HepG2 (cell line): ENCODE results near the gene NFE2. TPM values are rescaled to one million over a fixed set of nuclear protein-coding genes. Genes with fewer than 3 reads are reported as not detected.
A peak's percentile ranks its signal among the peaks of the same experiment; 100 is the strongest.

Source experiments
- ATRX ChIP-seq: sonication (generic); formaldehyde crosslinking; IDR thresholded peaks from 2 replicates; pipeline ENCODE4 v1.4.0; 2020; ENCODE audit warnings: missing genetic modification reagents, borderline replicate concordance
- BORCS8-MEF2B ChIP-seq: sonication (generic); formaldehyde crosslinking; IDR thresholded peaks from 2 replicates; pipeline ENCODE4 v1.8.0; 2022; ENCODE audit warnings: mild to moderate bottlenecking, missing genetic modification reagents
- BRD4 ChIP-seq: sonication (generic); formaldehyde crosslinking; IDR thresholded peaks from 2 replicates; pipeline ENCODE4 v1.4.0; 2020; ENCODE audit warnings: missing genetic modification reagents
- CREBL2 ChIP-seq: sonication (generic); formaldehyde crosslinking; IDR thresholded peaks from 2 replicates; pipeline ENCODE4 v1.8.1; 2023; ENCODE audit warnings: missing genetic modification reagents, mild to moderate bottlenecking, borderline replicate concordance
- DMAP1 ChIP-seq: IDR thresholded peaks from 2 replicates; pipeline ENCODE4 v1.6.1; 2016
- GFI1 ChIP-seq: sonication (generic); formaldehyde crosslinking; IDR thresholded peaks from 2 replicates; pipeline ENCODE4 v1.5.0; 2020; ENCODE audit warnings: missing genetic modification reagents, mild to moderate bottlenecking, borderline replicate concordance
- ISX ChIP-seq: sonication (generic); formaldehyde crosslinking; conservative IDR thresholded peaks from 2 replicates; pipeline ENCODE4 v1.5.0; 2020; ENCODE audit warnings: missing genetic modification reagents
- LCORL ChIP-seq, 2 experiments: fragments of 450-650 bp in 1 of 2; sonication (generic) in 1 of 2; formaldehyde crosslinking in 1 of 2; IDR thresholded peaks; 2 replicates each; pipeline versions ENCODE4 v1.5.0 to v1.6.1; 2017 to 2020; ENCODE audit warnings: antibody characterized with exemption in 1 of 2, missing genetic modification reagents in 1 of 2
- MAZ ChIP-seq, 2 experiments: sonication (generic) in 1 of 2; formaldehyde crosslinking in 1 of 2; IDR thresholded peaks; 2 replicates each; pipeline versions ENCODE4 v1.5.0 to v1.6.1; 2012 to 2020; ENCODE audit warnings: low read depth in 2 of 2, mild to moderate bottlenecking in 2 of 2, borderline replicate concordance in 1 of 2, improper control_type of control experiment in 1 of 2, low read length in 1 of 2, missing genetic modification reagents in 1 of 2, moderate library complexity in 1 of 2
- PPARG ChIP-seq: conservative IDR thresholded peaks from 2 replicates; pipeline ENCODE4 v1.6.1; 2016; ENCODE audit warnings: missing biosample characterization, missing genetic modification reagents
- RFX3 ChIP-seq: IDR thresholded peaks from 2 replicates; pipeline ENCODE4 v1.6.1; 2016; ENCODE audit warnings: missing biosample characterization, missing genetic modification reagents
- TGIF2 ChIP-seq: IDR thresholded peaks from 2 replicates; pipeline ENCODE4 v1.6.1; 2016; ENCODE audit warnings: control low read depth, missing compliant biosample characterization
- YY1 ChIP-seq: IDR thresholded peaks from 2 replicates; pipeline ENCODE4 v1.6.1; 2011; ENCODE audit warnings: low read length, low read depth, moderate library complexity, mild to moderate bottlenecking; ENCODE audit not compliant: insufficient read depth, insufficient replicate concordance
- ZFX ChIP-seq: sonication (generic); formaldehyde crosslinking; IDR thresholded peaks from 2 replicates; pipeline ENCODE4 v1.4.0; 2020; ENCODE audit warnings: mild to moderate bottlenecking, low read depth, missing genetic modification reagents, moderate library complexity
- ZNF572 ChIP-seq: sonication (generic); formaldehyde crosslinking; IDR thresholded peaks from 2 replicates; pipeline ENCODE4 v1.5.1; 2020; ENCODE audit warnings: mild to moderate bottlenecking, missing genetic modification reagents
- ZNF704 ChIP-seq: sonication (generic); formaldehyde crosslinking; IDR thresholded peaks from 2 replicates; pipeline ENCODE4 v1.8.1; 2023; ENCODE audit warnings: mild to moderate bottlenecking, inconsistent platforms, moderate library complexity, missing genetic modification reagents, borderline replicate concordance
- polyA plus RNA-seq, 8 experiments: library from polyadenylated mRNA; depleted of rRNA in 3 of 8; stranded (reverse) in 7 of 8; unstranded in 1 of 8; fragments of >200 nt; fragmentation: Illumina TruSeq in 4 of 8; extraction: Trizol in 4 of 8; gene quantifications; 2 replicates each; pipeline versions ENCODE4 v1.2.1 to v1.2.3, GENCODE V29; 2011 to 2016; ENCODE audit warnings: low read depth in 4 of 8, missing spikeins in 1 of 8, mixed read lengths in 1 of 8; ENCODE audit not compliant: insufficient read depth in 1 of 8
- total RNA-seq, 5 experiments: library from RNA; depleted of rRNA; stranded (reverse); fragments of >200 nt; fragmentation: Illumina TruSeq; extraction: Trizol; gene quantifications; 2 replicates each; pipeline ENCODE4 v1.2.3, GENCODE V29; 2016; ENCODE audit warnings: low read depth in 1 of 5
- TF ChIP-seq, protein P1 (sequence below): IDR thresholded peaks from 2 replicates; pipeline ENCODE4 v1.4.0; 2020; ENCODE audit warnings: mild to moderate bottlenecking, missing genetic modification reagents
- TF ChIP-seq, protein P2 (sequence below): sonication (generic); formaldehyde crosslinking; IDR thresholded peaks from 2 replicates; pipeline ENCODE4 v1.9.0; 2022; ENCODE audit warnings: low read depth, missing genetic modification reagents
- TF ChIP-seq, protein P3 (sequence below): sonication (generic); formaldehyde crosslinking; IDR thresholded peaks from 2 replicates; pipeline ENCODE4 v1.5.0; 2020; ENCODE audit warnings: missing genetic modification reagents

NFE2 gene
- total and polyA plus RNA-seq, 2 of the 13 experiments (the other 11 are each of a cell fraction or from before 2014, with no cell fraction given), result 4.5 to 7.8 TPM

DNA sequence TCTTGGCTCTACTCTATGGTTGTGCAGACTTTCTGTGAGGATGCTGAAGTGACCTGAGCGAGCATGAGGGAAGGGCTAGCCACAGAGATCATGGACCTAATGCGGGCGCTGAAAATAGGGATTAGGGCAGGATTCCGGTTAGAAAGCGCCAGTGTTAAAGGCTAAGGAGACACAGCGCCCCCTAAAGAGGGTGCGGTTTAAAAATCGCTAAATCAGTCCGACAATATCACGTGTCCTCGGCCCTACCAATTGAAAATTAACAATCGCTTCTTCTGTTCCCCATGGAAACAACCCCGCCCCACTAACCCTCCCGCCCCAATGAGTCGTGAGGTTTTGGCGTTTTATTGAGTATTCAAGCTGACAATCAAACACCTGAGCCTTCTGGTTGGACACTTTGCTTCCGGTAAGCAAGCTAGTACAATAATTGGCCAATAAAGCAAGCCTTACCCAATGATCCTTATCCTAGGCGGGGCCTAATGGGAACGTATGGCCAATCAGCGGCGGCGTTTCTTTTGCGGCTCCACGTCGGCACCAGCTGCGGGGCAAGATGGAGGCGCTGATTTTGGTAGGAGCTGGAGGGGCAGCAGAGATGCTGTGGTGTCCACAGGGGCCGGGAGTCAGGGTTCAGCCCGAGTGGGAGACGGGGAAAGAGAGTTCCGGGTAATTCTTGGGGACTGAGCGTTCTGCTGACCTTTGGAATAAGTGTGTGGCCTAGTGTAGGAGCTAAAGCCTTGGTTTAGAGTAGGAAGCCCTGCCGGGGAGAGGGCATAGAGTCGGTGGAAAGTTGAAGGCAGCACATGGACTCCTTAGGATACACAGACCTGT is 24.0 kb upstream of the NFE2 start, which contains the start of gene COPZ1 (continued):
- peak; percentile 73; the same call in 1 of the 2 replicates for TF ChIP-seq ZNF704 (CRISPR knock-in tag)
- TF ChIP-seq, protein P1, sequence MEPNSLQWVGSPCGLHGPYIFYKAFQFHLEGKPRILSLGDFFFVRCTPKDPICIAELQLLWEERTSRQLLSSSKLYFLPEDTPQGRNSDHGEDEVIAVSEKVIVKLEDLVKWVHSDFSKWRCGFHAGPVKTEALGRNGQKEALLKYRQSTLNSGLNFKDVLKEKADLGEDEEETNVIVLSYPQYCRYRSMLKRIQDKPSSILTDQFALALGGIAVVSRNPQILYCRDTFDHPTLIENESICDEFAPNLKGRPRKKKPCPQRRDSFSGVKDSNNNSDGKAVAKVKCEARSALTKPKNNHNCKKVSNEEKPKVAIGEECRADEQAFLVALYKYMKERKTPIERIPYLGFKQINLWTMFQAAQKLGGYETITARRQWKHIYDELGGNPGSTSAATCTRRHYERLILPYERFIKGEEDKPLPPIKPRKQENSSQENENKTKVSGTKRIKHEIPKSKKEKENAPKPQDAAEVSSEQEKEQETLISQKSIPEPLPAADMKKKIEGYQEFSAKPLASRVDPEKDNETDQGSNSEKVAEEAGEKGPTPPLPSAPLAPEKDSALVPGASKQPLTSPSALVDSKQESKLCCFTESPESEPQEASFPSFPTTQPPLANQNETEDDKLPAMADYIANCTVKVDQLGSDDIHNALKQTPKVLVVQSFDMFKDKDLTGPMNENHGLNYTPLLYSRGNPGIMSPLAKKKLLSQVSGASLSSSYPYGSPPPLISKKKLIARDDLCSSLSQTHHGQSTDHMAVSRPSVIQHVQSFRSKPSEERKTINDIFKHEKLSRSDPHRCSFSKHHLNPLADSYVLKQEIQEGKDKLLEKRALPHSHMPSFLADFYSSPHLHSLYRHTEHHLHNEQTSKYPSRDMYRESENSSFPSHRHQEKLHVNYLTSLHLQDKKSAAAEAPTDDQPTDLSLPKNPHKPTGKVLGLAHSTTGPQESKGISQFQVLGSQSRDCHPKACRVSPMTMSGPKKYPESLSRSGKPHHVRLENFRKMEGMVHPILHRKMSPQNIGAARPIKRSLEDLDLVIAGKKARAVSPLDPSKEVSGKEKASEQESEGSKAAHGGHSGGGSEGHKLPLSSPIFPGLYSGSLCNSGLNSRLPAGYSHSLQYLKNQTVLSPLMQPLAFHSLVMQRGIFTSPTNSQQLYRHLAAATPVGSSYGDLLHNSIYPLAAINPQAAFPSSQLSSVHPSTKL, result no peak
- no peak for TF ChIP-seq ATRX (CRISPR knock-in tag)
- TF ChIP-seq TGIF2, result peak; percentile 30; the same call in 1 of the 2 replicates
- TF ChIP-seq CREBL2, result peak; percentile 39; the same call in 1 of the 2 replicates
- TF ChIP-seq, protein P2, sequence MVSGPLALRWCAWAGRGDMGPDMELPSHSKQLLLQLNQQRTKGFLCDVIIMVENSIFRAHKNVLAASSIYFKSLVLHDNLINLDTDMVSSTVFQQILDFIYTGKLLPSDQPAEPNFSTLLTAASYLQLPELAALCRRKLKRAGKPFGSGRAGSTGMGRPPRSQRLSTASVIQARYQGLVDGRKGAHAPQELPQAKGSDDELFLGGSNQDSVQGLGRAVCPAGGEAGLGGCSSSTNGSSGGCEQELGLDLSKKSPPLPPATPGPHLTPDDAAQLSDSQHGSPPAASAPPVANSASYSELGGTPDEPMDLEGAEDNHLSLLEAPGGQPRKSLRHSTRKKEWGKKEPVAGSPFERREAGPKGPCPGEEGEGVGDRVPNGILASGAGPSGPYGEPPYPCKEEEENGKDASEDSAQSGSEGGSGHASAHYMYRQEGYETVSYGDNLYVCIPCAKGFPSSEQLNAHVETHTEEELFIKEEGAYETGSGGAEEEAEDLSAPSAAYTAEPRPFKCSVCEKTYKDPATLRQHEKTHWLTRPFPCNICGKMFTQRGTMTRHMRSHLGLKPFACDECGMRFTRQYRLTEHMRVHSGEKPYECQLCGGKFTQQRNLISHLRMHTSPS (CRISPR knock-in tag), result no peak
- TF ChIP-seq RFX3 (CRISPR knock-in tag), result peak; percentile 77
- TF ChIP-seq LCORL (IDR thresholded peaks at IDR 0.05), result no peak
- TF ChIP-seq LCORL (CRISPR knock-in tag; IDR thresholded peaks at IDR 0.05), result peak; percentile 45; the same call in 1 of the 2 replicates
- peak; percentile 81; the same call in 1 of the 2 replicates for TF ChIP-seq BRD4 (CRISPR knock-in tag)
- TF ChIP-seq ZFX, result peak; percentile 98
- no peak for TF ChIP-seq ZNF572 (CRISPR knock-in tag)
- TF ChIP-seq ISX (CRISPR knock-in tag), result 0 out of 2 replicates have a peak, but pooled peaks have one; percentile 52
- TF ChIP-seq DMAP1 (CRISPR knock-in tag), result peak; percentile 87; the same call in 1 of the 2 replicates
- TF ChIP-seq BORCS8-MEF2B (CRISPR knock-in tag), result peak; percentile 67
- TF ChIP-seq, protein P3, sequence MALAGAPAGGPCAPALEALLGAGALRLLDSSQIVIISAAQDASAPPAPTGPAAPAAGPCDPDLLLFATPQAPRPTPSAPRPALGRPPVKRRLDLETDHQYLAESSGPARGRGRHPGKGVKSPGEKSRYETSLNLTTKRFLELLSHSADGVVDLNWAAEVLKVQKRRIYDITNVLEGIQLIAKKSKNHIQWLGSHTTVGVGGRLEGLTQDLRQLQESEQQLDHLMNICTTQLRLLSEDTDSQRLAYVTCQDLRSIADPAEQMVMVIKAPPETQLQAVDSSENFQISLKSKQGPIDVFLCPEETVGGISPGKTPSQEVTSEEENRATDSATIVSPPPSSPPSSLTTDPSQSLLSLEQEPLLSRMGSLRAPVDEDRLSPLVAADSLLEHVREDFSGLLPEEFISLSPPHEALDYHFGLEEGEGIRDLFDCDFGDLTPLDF (CRISPR knock-in tag), result peak; percentile 40; the same call in 1 of the 2 replicates
- TF ChIP-seq YY1, result peak; percentile 96
- TF ChIP-seq MAZ (IDR thresholded peaks at IDR 0.05; ENCODE audit: borderline replicate concordance, low read depth, low read length), result 0 out of 2 replicates have a peak, but pooled peaks have one; percentile 24
- peak; percentile 63 for TF ChIP-seq MAZ (CRISPR knock-in tag; IDR thresholded peaks at IDR 0.05; ENCODE audit: low read depth)
- TF ChIP-seq GFI1 (CRISPR knock-in tag), result peak; percentile 19; the same call in 1 of the 2 replicates
- peak; percentile 45; the same call in 1 of the 2 replicates for TF ChIP-seq PPARG (CRISPR knock-in tag)
